Upper lobe of left lung (tissue), 4 donors: ENCODE measurements around the gene BANF2.

Experiments
- EP300 ChIP-seq, 4 donors: sonication (generic); formaldehyde crosslinking; IDR thresholded peaks; one replicate each; pipeline ENCODE4 v1.5.1; 2017; ENCODE audit warnings: antibody characterized with exemption in 4 of 4, control low read depth in 2 of 4
- POLR2A ChIP-seq, 4 donors: fragments of 450-650 bp; IDR thresholded peaks; one replicate each; pipeline ENCODE4 v1.5.1; 2016 to 2017; ENCODE audit warnings: antibody characterized with exemption in 4 of 4, mild to moderate bottlenecking in 2 of 4
- TF ChIP-seq, protein P1 (sequence below), 6 experiments: fragments of 450-650 bp in 4 of 6; fragments of 200-600 bp in 2 of 6; sonication (generic) in 2 of 6; IDR thresholded peaks; one replicate each; pipeline ENCODE4 v1.5.1; 2016 to 2019; ENCODE audit warnings: antibody characterized with exemption in 6 of 6

- TF ChIP-seq, protein P1, sequence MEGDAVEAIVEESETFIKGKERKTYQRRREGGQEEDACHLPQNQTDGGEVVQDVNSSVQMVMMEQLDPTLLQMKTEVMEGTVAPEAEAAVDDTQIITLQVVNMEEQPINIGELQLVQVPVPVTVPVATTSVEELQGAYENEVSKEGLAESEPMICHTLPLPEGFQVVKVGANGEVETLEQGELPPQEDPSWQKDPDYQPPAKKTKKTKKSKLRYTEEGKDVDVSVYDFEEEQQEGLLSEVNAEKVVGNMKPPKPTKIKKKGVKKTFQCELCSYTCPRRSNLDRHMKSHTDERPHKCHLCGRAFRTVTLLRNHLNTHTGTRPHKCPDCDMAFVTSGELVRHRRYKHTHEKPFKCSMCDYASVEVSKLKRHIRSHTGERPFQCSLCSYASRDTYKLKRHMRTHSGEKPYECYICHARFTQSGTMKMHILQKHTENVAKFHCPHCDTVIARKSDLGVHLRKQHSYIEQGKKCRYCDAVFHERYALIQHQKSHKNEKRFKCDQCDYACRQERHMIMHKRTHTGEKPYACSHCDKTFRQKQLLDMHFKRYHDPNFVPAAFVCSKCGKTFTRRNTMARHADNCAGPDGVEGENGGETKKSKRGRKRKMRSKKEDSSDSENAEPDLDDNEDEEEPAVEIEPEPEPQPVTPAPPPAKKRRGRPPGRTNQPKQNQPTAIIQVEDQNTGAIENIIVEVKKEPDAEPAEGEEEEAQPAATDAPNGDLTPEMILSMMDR (IDR thresholded peaks at IDR 0.05), result no peak
- TF ChIP-seq POLR2A (IDR thresholded peaks at IDR 0.05) (no peak), EP300 (IDR thresholded peaks at IDR 0.05) (no peak)
Observed at GRCh38 chr20:17757496-17757895, 57.7 kb downstream of the BANF2 start.
